GDM1 (cell line): Measurements from ENCODE around the gene IGF1R.
"Not testable (repeated sequence)": the region's sequence is repeated elsewhere in the genome, so short reads cannot be mapped to it uniquely, and the experiment has no call there.

Source experiments
- DNase-seq: peaks from one replicate; lab custom pipeline; 2025; lab: John Stamatoyannopoulos, UW

Gene IGF1R

DNA sequence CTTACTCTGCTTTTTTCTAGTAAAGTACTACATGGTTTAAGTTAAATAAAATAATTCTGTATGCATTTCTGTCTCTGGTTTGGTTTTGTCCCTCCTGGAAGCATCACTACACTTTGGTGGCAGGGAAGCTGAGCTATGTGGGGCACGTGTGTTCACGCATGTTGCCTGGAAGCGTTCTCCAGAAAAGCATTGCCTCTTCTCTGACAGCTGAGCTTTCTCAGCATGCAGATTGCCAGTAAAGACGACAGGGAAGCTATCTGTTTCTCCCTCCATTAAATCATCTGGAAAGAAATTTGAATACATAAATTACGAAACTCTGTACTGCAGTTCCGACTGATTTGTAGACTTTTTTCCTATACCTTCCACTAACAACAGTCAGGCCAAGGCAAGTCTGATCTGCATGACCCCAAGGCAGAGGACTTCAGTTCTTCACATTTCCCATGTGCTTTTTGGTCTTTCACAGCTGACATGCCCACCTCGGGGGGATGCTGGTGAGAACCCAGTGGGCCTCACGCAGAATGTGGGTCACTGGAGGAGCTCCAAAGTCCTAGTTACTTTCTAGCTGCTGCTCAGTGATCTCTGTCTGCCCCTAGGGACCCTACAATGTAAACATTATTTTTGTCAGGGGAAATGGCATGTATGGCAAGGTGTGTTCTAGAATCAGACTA, 316.3 kb downstream of the IGF1R start:
- DNase-seq: no peak

DNA sequence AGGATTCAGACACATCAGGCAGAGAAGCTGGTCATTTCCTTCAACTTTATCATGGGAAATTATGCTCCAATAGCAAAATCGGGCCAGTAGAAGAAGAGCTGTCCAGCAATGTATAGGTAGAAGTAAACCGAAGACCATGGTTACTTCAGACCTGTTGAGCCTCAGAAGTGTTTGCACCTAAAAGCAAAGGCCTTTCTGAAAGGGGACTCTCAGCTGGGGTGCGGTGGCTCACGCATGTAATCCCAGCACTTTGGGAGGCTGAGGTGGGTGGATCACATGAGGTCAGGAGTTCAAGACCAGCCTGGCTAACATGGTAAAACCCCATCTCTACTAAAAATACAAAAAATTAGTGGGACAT, 316.8 kb downstream of the IGF1R start:
- not testable (repeated sequence) for DNase-seq

DNA sequence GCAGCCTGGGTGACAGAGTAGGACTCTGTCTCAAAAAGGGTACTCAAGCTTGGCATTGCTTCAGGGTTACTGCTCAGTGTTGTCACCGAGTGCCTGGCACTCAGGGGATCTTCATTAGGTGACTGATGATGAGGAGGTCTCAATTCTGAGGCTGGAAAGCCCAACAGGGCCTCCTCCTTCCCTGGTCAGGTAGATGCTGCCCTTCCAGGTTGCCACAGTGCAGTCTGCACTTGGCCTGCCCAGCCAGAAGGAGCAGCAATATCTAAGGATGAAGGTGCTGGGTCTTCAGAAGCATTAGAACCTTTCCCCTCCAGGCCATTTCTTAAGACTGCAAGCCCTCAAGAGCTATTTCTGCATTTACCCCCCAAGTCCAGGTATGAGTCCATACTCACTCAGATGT, 317.3 kb downstream of the IGF1R start:
- no peak for DNase-seq

DNA sequence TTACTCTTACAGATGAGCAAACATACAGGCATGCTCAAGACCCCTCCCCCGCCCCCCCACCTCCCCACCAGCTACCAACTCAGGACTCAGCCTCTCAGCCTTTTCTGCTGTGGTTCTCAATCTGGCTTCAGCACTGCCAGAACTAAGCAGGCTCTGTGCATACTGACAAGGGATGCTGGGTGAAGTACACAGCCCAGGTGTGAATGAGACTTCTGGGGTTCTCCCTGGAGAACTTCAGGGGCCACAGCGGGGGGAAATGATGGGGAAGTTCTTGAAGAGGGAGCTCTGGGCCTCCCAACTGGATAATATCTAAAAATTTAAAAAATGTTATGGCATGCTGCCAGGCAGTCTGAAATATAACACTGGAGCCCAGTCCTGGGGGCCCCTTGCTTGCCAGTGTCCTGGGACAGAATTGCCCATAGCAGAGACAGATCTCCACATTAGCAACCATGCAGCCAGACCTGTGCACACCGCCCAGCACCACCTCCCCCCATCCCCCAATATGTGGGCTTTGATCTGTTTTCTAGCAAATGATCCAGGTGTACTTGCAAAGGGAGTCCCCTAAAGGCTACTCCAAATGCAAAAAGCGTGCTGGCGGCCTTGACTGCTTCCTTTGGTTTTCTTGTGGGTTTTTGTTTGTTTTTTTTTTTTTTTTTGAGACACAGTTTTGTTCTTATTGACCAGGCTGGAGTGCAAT, 317.9 kb downstream of the IGF1R start:
- no peak for DNase-seq

DNA sequence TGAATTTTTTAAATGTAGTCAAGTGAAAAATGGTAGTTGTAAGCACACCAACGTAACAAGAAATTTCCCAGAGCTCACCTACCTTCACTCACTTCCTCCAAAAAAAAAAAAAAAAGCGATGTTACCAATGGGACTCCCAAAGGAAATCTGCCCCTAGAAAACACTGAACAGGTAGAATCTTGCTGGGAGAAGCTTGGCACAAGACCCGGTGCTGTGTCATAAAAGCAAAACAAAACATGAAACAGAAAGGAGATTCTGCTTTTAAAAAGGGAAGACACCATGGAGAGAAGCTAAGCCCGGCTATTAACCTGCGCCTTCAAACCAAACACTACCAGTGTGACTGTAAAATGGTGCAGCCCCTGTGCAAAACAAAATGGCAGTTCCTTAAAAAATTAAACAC, 318.8 kb downstream of the IGF1R start:
- DNase-seq: no peak

DNA sequence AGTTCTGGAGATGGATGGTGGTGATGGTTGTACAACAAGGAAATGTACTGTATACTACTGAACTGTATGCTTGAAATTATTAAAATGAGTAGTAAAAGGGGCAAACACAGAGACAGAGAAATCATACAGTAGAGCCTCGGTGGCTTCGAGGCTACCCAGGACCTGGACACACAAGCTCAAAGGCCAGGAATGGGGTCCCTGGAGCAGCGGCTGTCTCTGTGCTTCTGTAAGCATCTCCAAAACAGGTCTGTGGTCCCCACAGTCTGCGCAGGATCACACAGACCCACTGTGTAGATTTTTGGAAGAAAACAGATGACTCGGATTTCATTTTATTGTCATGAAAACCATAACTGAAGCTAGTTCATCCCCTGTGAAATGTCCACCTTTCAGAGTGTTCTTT, 319.6 kb downstream of the IGF1R start:
- no peak for DNase-seq

DNA sequence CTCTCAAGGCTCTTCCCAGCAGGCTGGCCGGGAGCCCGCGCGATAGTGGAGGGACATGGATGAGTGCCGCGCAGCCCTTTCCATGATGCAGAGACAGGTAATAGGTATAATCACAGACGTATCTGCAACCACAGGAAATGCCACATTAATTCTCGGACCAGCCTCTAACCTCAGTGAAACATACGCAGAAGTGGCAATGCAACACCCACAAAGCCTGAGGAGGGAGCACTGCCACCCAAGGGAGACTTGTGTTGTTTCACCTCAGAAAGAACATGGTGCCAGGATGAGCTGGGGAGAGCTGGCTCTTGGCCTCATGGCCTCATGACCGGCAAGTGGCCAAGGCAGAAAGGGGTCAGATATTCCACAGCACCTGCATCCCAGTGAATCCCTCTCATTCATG, 320.2 kb downstream of the IGF1R start:
- no peak for DNase-seq

DNA sequence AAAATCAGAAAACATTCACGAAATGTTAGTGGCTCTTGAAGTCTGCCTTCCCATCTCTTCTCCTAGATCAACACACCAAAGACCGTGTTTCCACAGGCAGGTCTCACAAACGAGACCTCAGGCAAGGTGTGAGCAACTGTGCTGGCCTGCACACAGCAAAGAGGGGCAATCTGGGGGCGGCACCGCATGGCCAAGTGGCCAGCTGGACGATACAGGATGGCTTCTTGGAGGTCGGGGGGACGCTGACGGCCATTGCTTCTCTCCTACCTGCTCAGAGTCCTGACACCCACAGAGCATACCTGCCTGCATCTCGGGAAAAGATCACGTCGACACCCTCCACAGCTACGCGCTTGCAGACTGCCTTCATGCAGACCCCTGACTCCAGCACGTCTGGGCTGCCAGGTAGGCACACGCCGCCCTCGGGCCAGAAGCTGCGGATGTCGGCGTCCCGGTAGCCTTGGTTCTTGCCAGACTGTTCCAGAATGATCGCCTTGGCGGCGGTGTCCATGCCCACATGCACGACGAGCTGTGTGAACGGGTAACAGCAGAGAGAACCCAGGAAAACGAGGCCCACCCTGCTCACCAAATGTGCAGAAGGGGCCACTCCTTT, 320.9 kb downstream of the IGF1R start:
- no peak for DNase-seq

DNA sequence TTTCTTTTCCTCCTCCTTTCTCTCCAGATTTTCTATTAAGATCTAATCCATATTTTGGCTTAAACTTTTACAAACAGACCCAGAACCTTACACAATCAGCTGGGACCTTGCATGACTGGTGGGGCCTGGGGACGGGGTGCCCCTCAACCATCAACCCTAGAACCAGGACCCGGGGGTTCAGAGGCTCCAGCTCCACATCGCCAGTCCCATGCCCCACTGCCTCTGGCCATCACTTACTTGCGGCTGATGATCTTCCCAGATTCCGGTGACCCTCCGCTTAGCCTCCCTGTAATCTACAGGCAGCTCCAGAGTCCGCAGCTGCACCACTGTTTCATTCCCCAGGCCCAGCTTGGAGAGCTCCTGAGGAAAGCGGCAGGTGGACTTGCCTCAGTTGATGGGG, 322.5 kb downstream of the IGF1R start:
- DNase-seq: no peak

DNA sequence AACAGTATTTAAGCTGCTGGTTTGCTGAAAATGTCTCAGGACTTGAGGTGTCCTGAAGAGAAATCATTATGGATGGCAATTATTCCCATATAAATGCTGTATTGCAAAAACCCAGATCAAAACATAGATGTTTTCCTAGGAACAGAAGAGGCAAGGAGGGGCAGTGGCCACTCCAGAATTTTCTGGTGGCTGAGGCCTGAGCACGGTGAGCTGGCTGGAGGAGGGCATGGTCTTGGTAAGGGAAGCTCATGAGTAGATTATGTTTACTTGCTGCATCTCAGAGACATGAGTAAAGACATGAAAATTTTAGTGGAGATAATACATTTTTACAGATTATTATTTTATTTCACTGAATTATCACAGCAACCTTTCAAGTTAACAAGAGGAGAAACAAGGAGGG, 328.2 kb downstream of the IGF1R start:
- no peak for DNase-seq

DNA sequence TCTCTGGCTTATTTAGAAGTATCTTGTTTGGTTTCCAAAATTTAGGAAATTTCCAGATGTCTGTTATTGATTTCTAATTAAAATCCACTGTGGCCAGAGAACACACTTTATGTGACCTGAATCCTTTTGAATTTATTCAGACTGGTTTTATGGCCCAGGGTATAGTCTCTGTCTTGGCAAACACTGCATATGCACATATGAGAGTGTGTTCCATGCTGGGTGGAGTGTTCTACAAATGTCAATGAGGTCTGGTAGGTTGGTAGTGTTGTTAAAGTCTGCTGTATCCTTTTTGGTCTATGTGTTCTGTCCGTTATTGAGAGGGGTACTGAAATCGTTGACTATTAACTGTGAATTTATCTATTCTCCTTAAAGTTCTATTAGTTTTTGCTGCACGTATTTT, 329.1 kb downstream of the IGF1R start:
- no peak for DNase-seq

DNA sequence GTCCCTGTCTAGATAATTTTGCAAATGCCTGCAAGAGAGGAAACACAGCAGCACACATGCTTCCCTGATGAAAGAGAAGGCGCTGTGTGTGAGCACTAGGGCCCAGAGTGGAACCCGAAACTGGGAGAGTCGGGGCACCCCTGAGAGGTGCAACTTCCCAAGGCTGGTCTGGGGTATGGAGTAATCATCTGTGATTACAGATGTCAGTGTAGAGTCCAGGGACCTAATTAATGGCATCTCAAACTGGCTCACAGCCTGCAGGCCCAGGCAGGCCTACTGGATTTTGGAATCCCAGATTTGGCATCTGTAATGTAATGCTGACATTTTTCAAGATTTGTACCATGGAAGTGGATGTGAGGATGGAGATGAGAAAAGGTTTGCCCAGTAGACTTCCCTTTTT, 329.8 kb downstream of the IGF1R start:
- no peak for DNase-seq

DNA sequence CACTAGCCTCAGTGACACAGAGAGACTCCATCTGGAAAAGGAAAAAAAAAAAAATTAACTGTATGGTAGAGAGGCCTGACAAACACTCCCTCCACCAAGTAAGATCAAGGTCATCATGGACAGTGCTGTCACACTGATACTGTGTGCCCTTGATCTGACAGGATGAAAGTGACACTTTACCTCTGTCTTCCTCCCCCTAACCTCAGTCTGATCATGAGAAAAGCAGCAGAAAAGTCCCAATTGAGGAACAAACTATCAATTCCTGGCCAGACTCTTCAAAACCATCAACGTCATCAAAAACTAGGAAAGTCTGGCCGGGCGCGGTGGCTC, 332.5 kb downstream of the IGF1R start:
- no peak for DNase-seq

DNA sequence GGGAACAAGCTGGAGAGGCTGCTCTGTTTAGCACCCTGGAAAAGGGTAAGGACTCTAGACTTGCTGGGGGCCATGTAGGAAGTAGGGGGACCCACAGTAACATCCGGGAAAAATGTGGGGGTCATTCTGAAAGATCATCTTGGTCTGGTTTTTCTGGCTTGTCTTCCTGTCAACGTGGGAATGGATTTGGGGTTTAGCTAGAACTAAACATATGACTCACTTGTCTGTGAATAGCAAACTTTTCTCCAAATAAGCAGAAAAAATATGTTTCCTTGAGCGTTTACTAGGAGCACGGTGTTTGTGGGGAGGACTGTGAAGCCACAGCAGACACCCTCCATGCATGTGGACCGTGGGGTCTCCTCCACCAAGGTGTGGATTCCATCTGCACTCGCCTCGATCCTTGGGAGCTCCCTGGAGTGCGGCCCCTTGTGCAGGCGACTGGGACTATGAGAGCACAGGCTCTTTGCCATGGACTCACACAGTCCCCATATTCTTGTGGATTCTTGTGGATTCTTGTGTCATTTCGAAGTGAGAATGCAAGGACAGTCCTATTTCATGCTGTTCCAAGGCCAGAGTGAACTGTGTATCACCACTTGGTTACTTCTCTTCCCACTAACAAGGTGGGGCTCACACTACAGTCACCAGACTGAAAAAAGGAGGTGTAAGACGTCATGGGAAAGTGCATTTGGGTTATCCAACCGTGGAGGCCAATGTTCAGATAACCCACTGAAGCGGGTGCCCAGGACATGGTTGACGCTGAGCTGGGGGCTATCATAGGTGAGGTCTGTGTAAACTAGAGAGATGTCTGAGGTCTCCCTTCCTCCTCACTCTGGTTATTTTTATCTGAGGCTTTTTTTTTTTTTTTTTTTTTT, 333.7 kb downstream of the IGF1R start:
- no peak for DNase-seq

DNA sequence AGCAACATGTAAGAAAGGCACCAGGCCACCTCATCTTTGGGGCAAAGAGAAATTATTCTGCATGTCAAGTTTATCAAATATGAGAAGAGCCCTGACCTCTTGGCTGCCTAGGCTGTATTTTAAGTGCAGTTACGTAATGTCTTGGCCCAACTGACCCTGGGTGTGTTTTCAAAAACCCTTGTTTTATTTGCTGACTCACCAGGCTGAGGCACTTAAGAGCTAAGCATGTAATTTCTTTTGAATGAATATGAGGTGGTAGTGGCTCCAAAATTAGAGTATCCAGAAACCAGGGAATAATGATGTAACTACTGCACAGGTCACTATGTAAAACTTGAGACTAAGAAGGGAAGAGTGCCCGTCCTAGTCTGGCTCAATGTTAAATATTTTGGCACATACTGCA, 335.0 kb downstream of the IGF1R start:
- no peak for DNase-seq

DNA sequence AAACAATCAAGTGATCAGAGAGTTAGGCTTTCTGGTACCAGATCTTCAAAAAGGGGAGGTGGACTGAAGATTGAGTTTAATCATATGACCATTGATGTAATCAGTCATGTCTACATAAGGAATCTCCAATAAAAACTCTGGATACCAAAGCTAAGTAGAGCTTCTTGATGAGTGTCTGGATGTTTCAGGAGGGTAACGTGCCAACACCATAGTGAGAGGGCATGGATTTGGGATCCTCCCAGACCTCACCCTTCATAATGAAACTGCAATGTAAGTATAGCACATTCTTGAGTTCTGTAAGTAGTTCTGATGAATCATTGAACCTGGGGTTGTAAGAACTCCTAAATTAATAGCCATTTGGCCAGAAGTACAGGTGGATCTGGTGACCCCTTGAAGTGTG, 337.9 kb downstream of the IGF1R start:
- DNase-seq: no peak

DNA sequence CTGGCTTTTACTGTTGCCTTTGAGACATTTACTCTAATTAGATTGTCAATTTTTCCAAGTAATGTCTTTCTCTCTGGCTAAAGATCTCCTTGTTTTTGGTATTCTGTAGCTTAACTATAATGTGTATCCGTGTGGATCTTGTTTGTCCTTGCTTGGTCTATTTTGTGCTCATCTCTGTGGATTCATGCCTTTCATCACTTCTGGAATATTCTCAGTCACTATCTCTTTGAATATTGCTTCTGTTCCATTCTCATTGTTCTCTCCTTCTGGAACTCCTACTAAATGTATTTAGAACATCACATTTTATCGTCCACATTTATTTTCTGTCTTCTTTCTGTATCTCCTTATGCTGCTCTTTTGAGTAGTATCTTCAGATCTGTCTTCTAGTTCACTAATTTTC, 346.6 kb downstream of the IGF1R start:
- DNase-seq: no peak

DNA sequence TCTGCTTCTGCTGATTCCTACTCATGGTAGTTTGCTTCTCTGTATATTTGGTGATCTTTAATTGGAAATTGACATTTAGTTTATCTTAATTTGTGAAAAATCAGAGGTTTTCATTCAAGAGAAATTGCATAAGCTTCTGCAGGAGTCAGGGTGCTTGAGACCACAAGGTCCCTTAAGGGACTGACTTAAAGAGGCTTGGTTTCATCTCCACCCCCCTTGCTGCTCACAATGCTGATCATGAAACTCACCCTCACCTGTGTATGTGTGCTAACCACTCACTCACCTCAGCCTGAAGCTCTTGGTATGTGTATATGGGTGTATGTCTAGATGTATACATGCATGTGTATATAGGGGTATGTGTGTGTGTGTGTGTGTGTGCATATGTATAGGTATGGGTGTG, 347.8 kb downstream of the IGF1R start:
- DNase-seq: no peak

DNA sequence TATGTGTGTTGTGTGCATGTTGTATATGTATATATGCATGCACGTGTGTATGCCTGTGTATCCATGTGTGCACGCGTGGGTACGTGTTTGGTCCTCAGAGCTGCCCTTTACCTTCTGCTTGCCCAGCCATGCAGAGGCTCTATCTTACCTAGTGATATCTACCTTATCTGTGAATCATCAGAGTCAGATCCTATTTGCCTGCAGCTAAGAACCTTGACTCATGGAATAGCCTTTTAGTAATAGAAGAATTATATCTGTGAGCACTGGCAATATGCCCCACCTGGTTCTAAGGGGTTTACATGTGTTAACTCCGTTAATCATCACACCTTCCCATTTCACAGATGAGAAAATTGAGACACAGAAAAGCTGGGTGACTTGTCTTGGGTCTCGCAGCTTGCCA, 348.3 kb downstream of the IGF1R start:
- DNase-seq: no peak

DNA sequence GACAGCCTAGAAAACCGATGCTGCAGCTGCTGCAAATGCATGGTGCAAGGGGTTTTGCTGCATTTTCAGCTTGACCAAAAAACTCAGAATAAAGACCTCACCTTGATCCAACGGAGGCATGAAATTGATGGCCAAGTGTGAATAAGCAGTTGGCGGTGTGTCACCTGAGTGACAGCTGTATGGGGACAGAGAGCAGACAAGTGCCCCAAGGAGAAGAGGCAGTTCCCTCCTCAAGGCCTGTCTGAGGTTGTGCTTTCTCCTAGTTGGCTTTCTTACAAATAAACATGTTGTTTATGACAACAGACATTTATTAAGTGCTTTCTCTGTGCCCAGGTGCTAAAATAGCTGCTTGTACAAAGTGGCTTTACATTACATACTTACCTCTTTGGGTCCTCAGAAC, 349.0 kb downstream of the IGF1R start:
- DNase-seq: no peak

DNA sequence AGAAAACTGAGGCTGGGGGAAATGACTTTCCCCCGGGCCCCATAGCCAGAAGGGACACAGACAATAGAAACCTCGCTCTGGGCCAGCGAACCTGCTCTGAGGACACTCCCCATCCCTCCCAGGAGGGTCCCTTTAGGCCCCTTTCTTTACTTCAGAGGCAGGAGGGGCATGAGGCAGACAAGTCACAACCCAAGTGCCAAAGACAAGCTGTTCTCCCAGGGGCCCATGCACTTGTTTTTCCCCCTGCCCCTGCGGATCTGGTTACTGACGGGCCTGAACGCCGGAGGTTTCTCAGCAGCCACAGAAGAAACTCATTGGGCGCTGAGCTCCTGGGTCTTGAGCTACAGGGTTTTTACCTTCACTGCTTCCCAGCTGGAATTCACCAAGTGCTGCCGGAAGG, 349.4 kb downstream of the IGF1R start:
- no peak for DNase-seq

DNA sequence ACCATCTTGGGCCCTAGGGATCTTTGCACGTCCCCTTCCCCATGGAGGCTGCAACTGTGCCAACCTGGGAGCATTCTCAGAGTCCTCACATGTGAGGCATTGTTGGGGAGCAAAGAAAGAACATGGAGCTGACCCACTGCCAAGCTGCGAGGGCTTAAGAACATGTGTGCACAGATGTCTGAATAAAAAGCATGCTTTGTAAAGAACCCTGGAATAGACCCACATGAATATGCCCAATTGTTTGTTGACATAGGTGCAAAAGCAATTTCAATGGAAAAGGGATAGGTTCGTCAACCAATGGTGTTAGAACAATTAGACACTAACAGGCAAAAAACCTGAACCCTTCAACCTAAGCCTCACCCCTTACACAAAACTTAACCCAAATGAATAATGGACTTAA, 349.9 kb downstream of the IGF1R start:
- DNase-seq: no peak

DNA sequence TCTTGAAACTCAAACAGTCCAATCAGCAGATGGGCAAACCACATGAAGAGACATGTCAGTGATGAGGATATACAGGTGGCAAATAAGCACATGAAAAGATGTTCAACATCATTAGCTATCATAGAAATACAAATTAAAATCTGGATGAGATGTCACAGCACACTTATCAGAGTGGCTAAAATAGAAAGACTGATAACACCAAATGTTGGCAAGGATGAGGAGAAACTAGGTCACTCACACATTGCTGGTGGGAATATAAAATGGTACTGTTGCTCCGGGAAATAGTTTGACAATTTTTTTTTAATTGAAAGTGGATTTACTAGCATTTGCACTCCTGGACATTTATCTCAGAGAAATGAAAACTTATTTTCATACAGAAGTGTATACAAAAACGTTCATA, 350.9 kb downstream of the IGF1R start:
- no peak for DNase-seq
